Osteoblast (primary cell): Measurements from ENCODE around the gene FMN1. TPM values are rescaled to one million over a fixed set of nuclear protein-coding genes. Genes with fewer than 3 reads are reported as not detected.

Source experiments
- DNase-seq: peaks from one replicate; pipeline ENCODE4 v3.0.0; 2011; ENCODE audit warnings: low spot score, mixed read lengths; ENCODE audit not compliant: insufficient read length; ENCODE audit errors: missing footprints
- H2AFZ ChIP-seq: 2 replicates; pipeline ENCODE4 v1.6.0; 2011; ENCODE audit warnings: mild to moderate bottlenecking, low read length
- H3K27ac ChIP-seq: 2 replicates; pipeline ENCODE4 v1.5.1; 2011; ENCODE audit warnings: mild to moderate bottlenecking, low read depth, low read length, moderate library complexity
- H3K27me3 ChIP-seq: 2 replicates; pipeline ENCODE4 v1.6.0; 2012; ENCODE audit warnings: mild to moderate bottlenecking, control low read depth, inconsistent platforms, low read length, moderate library complexity; ENCODE audit not compliant: insufficient read depth
- H3K36me3 ChIP-seq: 2 replicates; pipeline ENCODE4 v1.5.1; 2011; ENCODE audit warnings: mild to moderate bottlenecking, low read length, control low read depth, moderate library complexity; ENCODE audit not compliant: insufficient read depth
- H3K4me1 ChIP-seq: 2 replicates; pipeline ENCODE4 v1.5.1; 2011; ENCODE audit warnings: mild to moderate bottlenecking, low read length, control low read depth, moderate library complexity; ENCODE audit not compliant: insufficient read depth
- H3K4me2 ChIP-seq: 2 replicates; pipeline ENCODE4 v1.6.0; 2011; ENCODE audit warnings: mild to moderate bottlenecking, low read length; ENCODE audit not compliant: insufficient read depth
- H3K4me3 ChIP-seq: fragments of 200-600 bp; sonication (generic); 3 replicates; pipeline ENCODE4 v1.5.1; 2012; ENCODE audit warnings: mild to moderate bottlenecking, low read length, inconsistent platforms; ENCODE audit not compliant: insufficient read depth
- H3K79me2 ChIP-seq: 2 replicates; pipeline ENCODE4 v1.6.0; 2012; ENCODE audit warnings: mild to moderate bottlenecking, low read length, control low read depth, inconsistent platforms; ENCODE audit not compliant: insufficient read depth
- H3K9me3 ChIP-seq: 2 replicates; pipeline ENCODE4 v1.5.1; 2011; ENCODE audit warnings: low read depth, low read length, control low read depth
- H4K20me1 ChIP-seq: 2 replicates; pipeline ENCODE4 v1.6.0; 2012; ENCODE audit warnings: mild to moderate bottlenecking, low read length, control low read depth; ENCODE audit not compliant: insufficient read depth
- total RNA-seq: library from RNA; depleted of rRNA; stranded (reverse); fragments of >200 nt; gene quantifications from 2 replicates; pipeline ENCODE4 v1.2.3, GENCODE V29; 2012
- TF ChIP-seq, protein P1 (sequence below): IDR thresholded peaks from 2 replicates; pipeline ENCODE4 v1.5.1; 2011; ENCODE audit warnings: mild to moderate bottlenecking, low read depth, low read length, moderate library complexity; ENCODE audit errors: extremely low read depth

FMN1 gene
- total RNA-seq, 1 donor = 9.0 TPM

DNA sequence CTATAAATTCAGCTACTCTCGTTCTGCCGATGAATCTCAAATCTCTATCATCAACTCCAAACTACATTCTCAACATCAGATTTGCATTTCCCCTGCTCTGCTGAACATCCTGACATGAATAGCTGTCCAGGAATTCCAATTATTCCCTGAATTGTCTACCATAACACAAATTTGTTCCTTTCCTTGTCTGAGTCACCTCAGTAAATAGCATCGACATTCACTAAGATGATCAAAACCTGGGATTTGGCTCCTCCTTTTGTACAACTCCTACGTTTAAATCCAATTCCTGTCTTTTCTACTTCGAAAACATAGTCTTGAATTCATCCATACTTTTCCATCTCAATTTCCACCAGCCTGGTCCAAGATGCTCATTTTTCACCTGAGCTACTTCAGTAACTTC, 369.7 kb downstream of the FMN1 start:
- peaks cover 9% of the 10 kb centered on the region for H3K79me2 ChIP-seq
- peaks cover 9% of the 10 kb centered on the region for H3K36me3 ChIP-seq
- no peaks in the 10 kb centered on the region for H4K20me1 ChIP-seq
- TF ChIP-seq, protein P1, sequence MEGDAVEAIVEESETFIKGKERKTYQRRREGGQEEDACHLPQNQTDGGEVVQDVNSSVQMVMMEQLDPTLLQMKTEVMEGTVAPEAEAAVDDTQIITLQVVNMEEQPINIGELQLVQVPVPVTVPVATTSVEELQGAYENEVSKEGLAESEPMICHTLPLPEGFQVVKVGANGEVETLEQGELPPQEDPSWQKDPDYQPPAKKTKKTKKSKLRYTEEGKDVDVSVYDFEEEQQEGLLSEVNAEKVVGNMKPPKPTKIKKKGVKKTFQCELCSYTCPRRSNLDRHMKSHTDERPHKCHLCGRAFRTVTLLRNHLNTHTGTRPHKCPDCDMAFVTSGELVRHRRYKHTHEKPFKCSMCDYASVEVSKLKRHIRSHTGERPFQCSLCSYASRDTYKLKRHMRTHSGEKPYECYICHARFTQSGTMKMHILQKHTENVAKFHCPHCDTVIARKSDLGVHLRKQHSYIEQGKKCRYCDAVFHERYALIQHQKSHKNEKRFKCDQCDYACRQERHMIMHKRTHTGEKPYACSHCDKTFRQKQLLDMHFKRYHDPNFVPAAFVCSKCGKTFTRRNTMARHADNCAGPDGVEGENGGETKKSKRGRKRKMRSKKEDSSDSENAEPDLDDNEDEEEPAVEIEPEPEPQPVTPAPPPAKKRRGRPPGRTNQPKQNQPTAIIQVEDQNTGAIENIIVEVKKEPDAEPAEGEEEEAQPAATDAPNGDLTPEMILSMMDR = no peak
- peak; percentile 81 for DNase-seq
- no peaks in the 10 kb centered on the region for H3K27me3 ChIP-seq
- peak overlapping the region; percentile 8 for H2AFZ ChIP-seq
- peaks cover 50% of the 10 kb centered on the region for H3K4me1 ChIP-seq
- peak overlapping the region; percentile 99 for H3K27ac ChIP-seq
- peak overlapping the region; percentile 34 for H3K4me3 ChIP-seq
- H3K4me2 ChIP-seq = peak overlapping the region; percentile 74
- H3K9me3 ChIP-seq = no peaks in the 10 kb centered on the region

DNA sequence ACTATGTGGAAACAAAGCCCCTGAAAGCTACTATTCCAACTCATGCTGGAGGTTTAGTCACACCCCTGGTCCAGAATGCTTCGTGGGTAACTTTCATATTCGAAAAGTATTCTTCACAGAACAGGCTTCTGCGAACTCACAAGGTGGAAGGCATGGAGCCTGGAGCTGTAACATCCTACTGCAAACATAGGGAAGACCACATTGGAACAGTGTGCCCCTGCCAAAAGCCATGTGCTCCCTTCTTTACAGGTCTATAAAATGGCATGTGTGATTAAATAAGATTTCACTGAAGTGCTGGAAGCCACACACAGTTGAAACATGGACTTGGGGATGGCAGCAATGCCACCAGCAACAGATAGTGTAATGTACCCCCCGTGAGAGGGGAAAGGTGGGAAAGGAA, 370.8 kb downstream of the FMN1 start:
- Histone ChIP-seq H3K4me1 (peaks cover 50% of the 10 kb centered on the region), H3K4me2 (no peak overlapping the region), H3K27me3 (no peaks in the 10 kb centered on the region), H3K27ac (peak overlapping the region; percentile 99), H3K79me2 (peaks cover 9% of the 10 kb centered on the region), H2AFZ (no peak overlapping the region), H3K4me3 (no peak overlapping the region), H3K36me3 (peaks cover 9% of the 10 kb centered on the region), H3K9me3 (no peaks in the 10 kb centered on the region), H4K20me1 (no peaks in the 10 kb centered on the region)
- TF ChIP-seq, protein P1 = no peak
- no peak for DNase-seq

DNA sequence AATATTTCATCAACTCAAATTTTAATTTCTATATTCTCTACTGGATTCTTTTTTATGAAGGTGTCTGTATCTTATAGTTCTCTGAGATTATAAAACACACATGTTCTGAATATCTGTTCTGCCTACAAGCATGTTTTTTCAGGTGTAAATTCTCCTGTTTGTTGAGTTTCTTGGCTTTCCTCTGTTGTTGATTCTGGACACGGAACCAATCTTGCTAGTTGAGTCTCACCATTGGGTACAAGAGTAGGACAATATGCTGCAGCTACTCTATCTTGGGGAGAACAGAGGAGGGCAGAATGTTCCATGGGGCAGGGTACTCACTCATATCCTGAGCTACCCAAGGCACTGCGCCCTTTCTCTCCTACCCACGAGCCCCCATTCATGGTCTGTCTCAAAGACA, 371.8 kb downstream of the FMN1 start:
- no peak overlapping the region for H3K27ac ChIP-seq
- H2AFZ ChIP-seq = no peak overlapping the region
- no peak for DNase-seq
- no peaks in the 10 kb centered on the region for H4K20me1 ChIP-seq
- peaks cover 53% of the 10 kb centered on the region for H3K4me1 ChIP-seq
- no peaks in the 10 kb centered on the region for H3K9me3 ChIP-seq
- TF ChIP-seq, protein P1 = no peak
- H3K36me3 ChIP-seq = peaks cover 9% of the 10 kb centered on the region
- peaks cover 9% of the 10 kb centered on the region for H3K79me2 ChIP-seq
- no peaks in the 10 kb centered on the region for H3K27me3 ChIP-seq
- H3K4me3 ChIP-seq = no peak overlapping the region
- no peak overlapping the region for H3K4me2 ChIP-seq

DNA sequence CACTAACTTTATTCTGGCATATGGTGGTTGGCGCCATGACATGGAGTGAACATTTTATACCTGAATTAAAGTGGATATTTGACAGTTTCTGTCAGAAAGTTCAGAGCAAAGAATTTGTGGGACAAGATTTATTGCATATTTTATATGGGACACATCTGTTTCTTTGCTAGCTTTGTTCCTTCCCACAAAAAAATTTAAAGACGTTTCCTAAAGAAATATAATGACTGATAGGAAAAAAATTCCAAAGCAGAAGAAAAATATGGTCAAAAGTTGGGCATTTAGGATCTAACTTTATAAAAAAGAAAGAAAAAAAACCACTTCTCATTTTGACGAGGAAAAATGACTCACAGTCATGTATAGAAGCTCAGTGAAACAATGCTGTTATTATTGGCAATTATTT, 375.1 kb downstream of the FMN1 start:
- Histone ChIP-seq H3K9me3 (no peaks in the 10 kb centered on the region), H3K4me1 (peaks cover 38% of the 10 kb centered on the region), H4K20me1 (no peaks in the 10 kb centered on the region), H2AFZ (peak overlapping the region; percentile 32), H3K36me3 (peaks cover 6% of the 10 kb centered on the region), H3K4me3 (peak overlapping the region; percentile 29), H3K79me2 (peaks cover 4% of the 10 kb centered on the region), H3K27ac (peak overlapping the region; percentile 99), H3K4me2 (peak overlapping the region; percentile 79), H3K27me3 (no peaks in the 10 kb centered on the region)
- TF ChIP-seq, protein P1 = no peak
- no peak for DNase-seq
